Trophoblast cell (in vitro differentiated cells and primary cell): Measurements from ENCODE around the gene CADM1.

Experiments
- DNase-seq, 2 donors: peaks; one replicate each; pipeline ENCODE4 v3.0.0-alpha.2; 2016
- H2AFZ ChIP-seq: 2 replicates; pipeline ENCODE4 v1.6.1; 2013; ENCODE audit warnings: low read length, moderate library complexity, mild to moderate bottlenecking; ENCODE audit not compliant: insufficient read depth, poor library complexity
- H2AK5ac ChIP-seq: 2 replicates; pipeline ENCODE4 v1.6.1; 2013; ENCODE audit warnings: mild to moderate bottlenecking, low read length
- H2BK120ac ChIP-seq: 2 replicates; pipeline ENCODE4 v1.6.1; 2013; ENCODE audit warnings: low read length, mild to moderate bottlenecking, moderate library complexity; ENCODE audit not compliant: insufficient read depth, poor library complexity
- H2BK12ac ChIP-seq: 2 replicates; pipeline ENCODE4 v1.6.1; 2013; ENCODE audit warnings: mild to moderate bottlenecking, low read length, moderate library complexity
- H2BK5ac ChIP-seq: 2 replicates; pipeline ENCODE4 v1.6.1; 2013; ENCODE audit warnings: low read length, low read depth, moderate library complexity, mild to moderate bottlenecking; ENCODE audit not compliant: poor library complexity
- H3K14ac ChIP-seq: 2 replicates; pipeline ENCODE4 v1.6.1; 2013; ENCODE audit warnings: mild to moderate bottlenecking, low read length
- H3K18ac ChIP-seq: 2 replicates; pipeline ENCODE4 v1.6.1; 2013; ENCODE audit warnings: mild to moderate bottlenecking, low read length
- H3K23ac ChIP-seq: 2 replicates; pipeline ENCODE4 v1.6.1; 2013; ENCODE audit warnings: low read length
- H3K27ac ChIP-seq: 2 replicates; pipeline ENCODE4 v1.5.1; 2013; ENCODE audit warnings: low read depth, mild to moderate bottlenecking, inconsistent platforms, low read length, moderate library complexity
- H3K27me3 ChIP-seq: 2 replicates; pipeline ENCODE4 v1.6.1; 2013; ENCODE audit warnings: inconsistent platforms, mild to moderate bottlenecking, low read length, moderate library complexity; ENCODE audit not compliant: insufficient read depth
- H3K36me3 ChIP-seq, 2 experiments: 1 replicate in 1 of 2; 2 replicates in 1 of 2; pipeline ENCODE4 v1.6.1; 2013; ENCODE audit warnings: low read length in 2 of 2, mild to moderate bottlenecking in 2 of 2, moderate library complexity in 1 of 2; ENCODE audit not compliant: insufficient read depth in 2 of 2, control insufficient read depth in 1 of 2
- H3K4ac ChIP-seq: 2 replicates; pipeline ENCODE4 v1.6.1; 2013; ENCODE audit warnings: low read depth, mild to moderate bottlenecking, low read length, moderate library complexity
- H3K4me1 ChIP-seq, 2 experiments: 1 replicate in 1 of 2; 2 replicates in 1 of 2; pipeline ENCODE4 v1.6.1; 2013; ENCODE audit warnings: low read length in 2 of 2, mild to moderate bottlenecking in 2 of 2, moderate library complexity in 1 of 2; ENCODE audit not compliant: insufficient read depth in 2 of 2, control insufficient read depth in 1 of 2
- H3K4me2 ChIP-seq: 2 replicates; pipeline ENCODE4 v1.6.1; 2013; ENCODE audit warnings: inconsistent platforms, mild to moderate bottlenecking, low read length, moderate library complexity
- H3K4me3 ChIP-seq: 2 replicates; pipeline ENCODE4 v1.5.1; 2013; ENCODE audit warnings: mild to moderate bottlenecking, low read depth, low read length, inconsistent platforms
- H3K79me1 ChIP-seq: one replicate; pipeline ENCODE4 v1.6.1; 2013; ENCODE audit warnings: low read length
- H3K79me2 ChIP-seq: 2 replicates; pipeline ENCODE4 v1.6.1; 2013; ENCODE audit warnings: low read length, mild to moderate bottlenecking; ENCODE audit not compliant: control insufficient read depth, insufficient read depth, poor library complexity
- H3K9ac ChIP-seq: 2 replicates; pipeline ENCODE4 v1.6.1; 2013; ENCODE audit warnings: mild to moderate bottlenecking, low read length
- H3K9me3 ChIP-seq: 2 replicates; pipeline ENCODE4 v1.6.1; 2013; ENCODE audit warnings: low read depth, mild to moderate bottlenecking, control low read depth, inconsistent platforms, low read length; ENCODE audit not compliant: insufficient read depth
- H4K12ac ChIP-seq: 2 replicates; pipeline ENCODE4 v1.6.1; 2013; ENCODE audit warnings: low read depth, mild to moderate bottlenecking, low read length, moderate library complexity
- H4K8ac ChIP-seq: 2 replicates; pipeline ENCODE4 v1.6.1; 2013; ENCODE audit warnings: low read depth, mild to moderate bottlenecking, low read length, moderate library complexity
- H4K91ac ChIP-seq: one replicate; pipeline ENCODE4 v1.6.1; 2013; ENCODE audit warnings: low read depth, mild to moderate bottlenecking, low read length, moderate library complexity
- WGBS: extraction: QIAGEN DNeasy Blood & Tissue Kit; methylation state at CpG from one replicate; pipeline ENCODE4 v1.1.7; 2013; ENCODE audit warnings: missing lambda C conversion rate; ENCODE audit not compliant: insufficient read length, insufficient coverage; ENCODE audit errors: extremely low coverage; 5-methylcytosine and 5-hydroxymethylcytosine counted together

The CADM1 gene

GRCh38 chr11:115267238-115267781 lies 236.9 kb downstream of the CADM1 start:
- Histone ChIP-seq H2BK5ac (no peak overlapping the region), H3K4me2 (no peak overlapping the region), H3K27ac (no peak overlapping the region), H4K8ac (no peak overlapping the region), H3K18ac (no peak overlapping the region), H2BK120ac (no peak overlapping the region), H3K4me3 (no peak overlapping the region), H2AK5ac (no peak overlapping the region), H3K4me1 (no peaks in the 10 kb centered on the region), H3K9ac (no peak overlapping the region), H4K91ac (no peak overlapping the region), H3K9me3 (no peaks in the 10 kb centered on the region), H3K79me1 (no peaks in the 10 kb centered on the region), H3K27me3 (no peaks in the 10 kb centered on the region), H2AFZ (no peak overlapping the region), H3K4ac (no peak overlapping the region), H3K23ac (no peak overlapping the region), H3K14ac (no peak overlapping the region), H3K36me3 (no peaks in the 10 kb centered on the region), H3K79me2 (no peaks in the 10 kb centered on the region), H2BK12ac (no peak overlapping the region), H4K12ac (no peak overlapping the region)
- no CpG with 5 or more reads among the region's 8 CpGs for WGBS
- no peak for DNase-seq

- Histone ChIP-seq H2AK5ac (no peak overlapping the region), H2BK5ac (no peak overlapping the region), H3K18ac (no peak overlapping the region), H3K23ac (no peak overlapping the region), H3K79me2 (no peaks in the 10 kb centered on the region), H4K8ac (no peak overlapping the region), H3K4ac (no peak overlapping the region), H3K9ac (no peak overlapping the region), H3K14ac (no peak overlapping the region), H4K91ac (no peak overlapping the region), H3K36me3 (no peaks in the 10 kb centered on the region), H2AFZ (no peak overlapping the region), H3K27ac (no peak overlapping the region), H3K9me3 (no peaks in the 10 kb centered on the region), H3K4me1 (no peaks in the 10 kb centered on the region), H2BK12ac (no peak overlapping the region), H4K12ac (no peak overlapping the region), H3K4me3 (no peak overlapping the region), H3K79me1 (no peaks in the 10 kb centered on the region), H2BK120ac (no peak overlapping the region), H3K27me3 (no peaks in the 10 kb centered on the region), H3K4me2 (no peak overlapping the region)
- WGBS, result no CpG with 5 or more reads among the region's 5 CpGs
- no peak for DNase-seq
Measured at GRCh38 chr11:115266066-115266639, 238.1 kb downstream of the CADM1 start.

- no peak overlapping the region for H3K27ac ChIP-seq
- H3K9me3 ChIP-seq, result no peaks in the 10 kb centered on the region
- H3K9ac ChIP-seq, result no peak overlapping the region
- no peak overlapping the region for H3K23ac ChIP-seq
- no peak overlapping the region for H4K91ac ChIP-seq
- no CpG with 5 or more reads among the region's 5 CpGs for WGBS
- no peaks in the 10 kb centered on the region for H3K27me3 ChIP-seq
- H3K4me3 ChIP-seq, result no peak overlapping the region
- no peak overlapping the region for H3K18ac ChIP-seq
- H4K12ac ChIP-seq, result no peak overlapping the region
- H2AFZ ChIP-seq, result no peak overlapping the region
- H3K4ac ChIP-seq, result no peak overlapping the region
- H2BK12ac ChIP-seq, result no peak overlapping the region
- no peak overlapping the region for H3K4me2 ChIP-seq
- no peak overlapping the region for H3K14ac ChIP-seq
- no peaks in the 10 kb centered on the region for H3K79me1 ChIP-seq
- DNase-seq, result no peak
- H3K79me2 ChIP-seq, result no peaks in the 10 kb centered on the region
- H2BK5ac ChIP-seq, result no peak overlapping the region
- no peak overlapping the region for H4K8ac ChIP-seq
- H3K36me3 ChIP-seq, result no peaks in the 10 kb centered on the region
- H2AK5ac ChIP-seq, result no peak overlapping the region
- no peak overlapping the region for H2BK120ac ChIP-seq
- no peaks in the 10 kb centered on the region for H3K4me1 ChIP-seq
Measured at GRCh38 chr11:115263799-115264656, 240.2 kb downstream of the CADM1 start.

GRCh38 chr11:115258216-115258615 lies 246.0 kb downstream of the CADM1 start:
- no peak overlapping the region for H2AK5ac ChIP-seq
- H3K4me3 ChIP-seq, result no peak overlapping the region
- no peak overlapping the region for H4K12ac ChIP-seq
- H2BK5ac ChIP-seq, result no peak overlapping the region
- H2BK12ac ChIP-seq, result no peak overlapping the region
- no peaks in the 10 kb centered on the region for H3K36me3 ChIP-seq
- H3K18ac ChIP-seq, result no peak overlapping the region
- no peaks in the 10 kb centered on the region for H3K79me1 ChIP-seq
- DNase-seq, result no peak
- no peaks in the 10 kb centered on the region for H3K9me3 ChIP-seq
- H3K4ac ChIP-seq, result no peak overlapping the region
- H2AFZ ChIP-seq, result no peak overlapping the region
- H3K4me1 ChIP-seq, result no peaks in the 10 kb centered on the region
- no peak overlapping the region for H3K4me2 ChIP-seq
- H3K27ac ChIP-seq, result no peak overlapping the region
- H3K79me2 ChIP-seq, result no peaks in the 10 kb centered on the region
- no peak overlapping the region for H3K9ac ChIP-seq
- no peak overlapping the region for H3K14ac ChIP-seq
- H4K8ac ChIP-seq, result no peak overlapping the region
- no peak overlapping the region for H3K23ac ChIP-seq
- no CpG with 5 or more reads among the region's 5 CpGs for WGBS
- H4K91ac ChIP-seq, result no peak overlapping the region
- no peaks in the 10 kb centered on the region for H3K27me3 ChIP-seq
- H2BK120ac ChIP-seq, result no peak overlapping the region
